T-helper 22 cell (primary cell): ENCODE data around the gene ENTPD2.

Experiments
- DNase-seq: peaks from one replicate; pipeline ENCODE4 v3.0.0-alpha.2; 2020; ENCODE audit warnings: low read depth

The ENTPD2 gene

GRCh38 chr9:137029058-137029936, 24.6 kb downstream of the ENTPD2 start:
- no peak for DNase-seq

- peak; percentile 58 for DNase-seq
These were observed 25.4 kb downstream of the ENTPD2 start for GRCh38 chr9:137028263-137029057.

- DNase-seq: no peak
These were observed 26.2 kb downstream of the ENTPD2 start, which contains the start of gene ABCA2 for GRCh38 chr9:137027369-137028262. Gene ABCA2, minus strand, starts transcription at chr9:137028237. Its CDS starts 97 bp downstream, at chr9:137028140.

GRCh38 chr9:137026828-137027227, 27.0 kb downstream of the ENTPD2 start:
- no peak for DNase-seq

GRCh38 chr9:137026384-137026783, 27.5 kb downstream of the ENTPD2 start:
- DNase-seq: no peak

- DNase-seq: no peak
These were observed 28.3 kb downstream of the ENTPD2 start for GRCh38 chr9:137025517-137025966.

GRCh38 chr9:137023583-137023991, 30.3 kb downstream of the ENTPD2 start:
- no peak for DNase-seq

GRCh38 chr9:137023157-137023556, 30.7 kb downstream of the ENTPD2 start:
- no peak for DNase-seq

- no peak for DNase-seq
These were observed 31.2 kb downstream of the ENTPD2 start for GRCh38 chr9:137022662-137023008.

- DNase-seq: peak; percentile 70
These were observed 31.7 kb downstream of the ENTPD2 start for GRCh38 chr9:137021979-137022661.

GRCh38 chr9:137021568-137021978, 32.3 kb downstream of the ENTPD2 start:
- no peak for DNase-seq

GRCh38 chr9:137020771-137021567, 32.9 kb downstream of the ENTPD2 start:
- DNase-seq: no peak

- no peak for DNase-seq
These were observed 33.8 kb downstream of the ENTPD2 start for GRCh38 chr9:137019891-137020683.

- DNase-seq: no peak
These were observed 34.9 kb downstream of the ENTPD2 start for GRCh38 chr9:137018761-137019559.

GRCh38 chr9:137017791-137018497, 35.9 kb downstream of the ENTPD2 start:
- DNase-seq: no peak

GRCh38 chr9:137017071-137017470, 36.8 kb downstream of the ENTPD2 start:
- no peak for DNase-seq

GRCh38 chr9:137016436-137016835, 37.4 kb downstream of the ENTPD2 start:
- DNase-seq: no peak

- DNase-seq: no peak
These were observed 37.9 kb downstream of the ENTPD2 start for GRCh38 chr9:137015976-137016375.
